GM19240 (cell line): ENCODE data around the gene REEP1.
A peak's percentile ranks its signal among the peaks of the same experiment; 100 is the strongest.
"Not testable (repeated sequence)": the region's sequence is repeated elsewhere in the genome, so short reads cannot be mapped to it uniquely, and the experiment has no call there.

ENCODE experiments used
- DNase-seq: peaks from one replicate; pipeline ENCODE4 v3.0.0; 2011; ENCODE audit warnings: low spot score; ENCODE audit not compliant: insufficient read length

REEP1 gene

DNA sequence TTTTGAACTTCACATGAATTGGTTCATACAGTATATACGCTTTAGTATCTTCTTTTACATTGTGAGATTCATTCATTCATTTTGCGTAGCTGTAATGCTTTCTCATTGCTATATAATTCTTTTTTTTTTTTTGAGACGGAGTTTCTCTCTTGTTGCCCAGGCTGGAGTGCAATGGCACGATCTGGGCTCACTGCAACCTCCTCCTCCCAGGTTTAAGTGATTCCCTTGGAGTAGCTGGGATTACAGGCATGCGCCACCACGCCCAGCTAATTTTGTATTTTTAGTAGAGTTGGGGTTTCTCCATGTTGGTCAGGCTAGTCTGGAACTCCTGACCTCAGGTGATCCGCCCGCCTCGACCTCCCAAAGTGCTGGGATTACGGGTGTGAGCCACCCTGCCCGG, 136.9 kb downstream of the REEP1 start:
- not testable (repeated sequence) for DNase-seq

- no peak for DNase-seq
These were observed 137.6 kb downstream of the REEP1 start for GRCh38 chr2:86199834-86200177.

GRCh38 chr2:86195808-86196387, 141.5 kb downstream of the REEP1 start:
- DNase-seq: no peak

DNA sequence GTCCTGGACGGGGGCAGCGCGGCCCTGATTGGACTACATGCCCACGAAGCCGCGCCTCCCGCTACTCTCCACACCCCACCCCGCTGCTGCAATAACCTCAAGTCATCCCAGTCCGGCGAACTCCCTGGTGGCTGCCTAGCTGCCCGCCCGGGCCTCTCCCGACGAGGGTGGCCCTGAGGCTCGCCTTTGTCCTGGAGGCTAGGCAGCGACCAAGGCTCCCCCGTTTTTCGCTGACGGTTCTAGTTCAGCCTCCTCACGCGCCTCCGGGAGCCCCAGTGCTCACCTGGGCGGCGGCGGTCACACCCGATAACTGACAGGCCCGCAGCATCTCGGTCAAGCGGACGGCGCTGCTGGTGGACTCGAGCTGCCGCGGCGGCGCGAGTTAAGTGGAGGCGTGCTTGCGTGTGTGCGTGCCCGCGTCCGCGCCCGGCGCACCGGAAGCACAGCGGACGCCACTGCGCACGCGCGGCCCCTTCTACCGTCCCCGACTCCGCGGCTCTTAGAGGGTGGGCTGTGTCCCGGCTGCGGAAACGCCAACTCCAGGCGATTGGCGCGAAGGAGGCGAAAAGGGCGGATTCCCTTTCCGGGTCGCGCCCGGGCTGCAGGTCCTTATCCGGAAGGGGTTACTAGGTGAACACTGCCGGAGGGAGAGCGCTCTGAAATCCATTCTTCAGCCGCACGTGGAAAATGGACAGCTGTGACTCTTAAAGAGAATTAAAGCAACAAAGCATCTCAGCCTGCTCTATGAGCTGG, 142.2 kb downstream of the REEP1 start, which contains the start of gene IMMT:
TSS of gene IMMT (minus strand) at position 408 of the 753 bp plus-strand sequence. CDS start at position 328, 80 bp downstream.
- peak; percentile 64 for DNase-seq

GRCh38 chr2:86194751-86195054, 142.7 kb downstream of the REEP1 start:
- no peak for DNase-seq

DNA sequence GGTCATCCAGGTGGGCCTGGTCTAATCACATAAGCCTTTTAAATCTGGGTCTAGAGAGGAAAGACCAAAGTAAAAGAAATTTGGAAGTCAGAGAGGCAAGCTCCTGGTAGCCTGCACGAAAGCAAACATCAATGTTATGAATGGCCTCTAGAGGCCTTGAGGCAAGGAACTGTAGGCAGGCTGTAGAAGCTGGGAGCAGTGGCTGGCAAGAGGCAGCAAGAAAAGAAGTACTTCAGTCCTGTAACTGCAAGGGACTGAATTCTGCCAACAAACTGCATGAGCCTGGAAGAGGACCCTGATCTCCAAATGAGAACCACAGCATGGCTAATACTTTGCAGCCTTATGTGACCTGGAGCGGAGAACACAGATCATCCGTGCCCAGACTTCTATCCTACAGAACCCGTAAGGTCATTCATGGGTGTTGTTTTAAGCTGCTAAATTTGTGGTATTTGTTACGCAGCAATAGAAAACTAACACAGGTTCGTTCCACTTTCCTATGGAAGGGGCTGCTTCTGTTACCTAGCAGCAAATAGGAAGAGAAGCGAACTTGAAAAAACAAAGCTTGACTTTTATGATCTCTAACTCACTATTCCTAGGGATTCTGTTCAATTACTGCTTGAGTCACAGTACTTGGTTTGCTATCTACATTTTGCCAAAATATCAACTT, 143.4 kb downstream of the REEP1 start:
- DNase-seq: no peak

DNA sequence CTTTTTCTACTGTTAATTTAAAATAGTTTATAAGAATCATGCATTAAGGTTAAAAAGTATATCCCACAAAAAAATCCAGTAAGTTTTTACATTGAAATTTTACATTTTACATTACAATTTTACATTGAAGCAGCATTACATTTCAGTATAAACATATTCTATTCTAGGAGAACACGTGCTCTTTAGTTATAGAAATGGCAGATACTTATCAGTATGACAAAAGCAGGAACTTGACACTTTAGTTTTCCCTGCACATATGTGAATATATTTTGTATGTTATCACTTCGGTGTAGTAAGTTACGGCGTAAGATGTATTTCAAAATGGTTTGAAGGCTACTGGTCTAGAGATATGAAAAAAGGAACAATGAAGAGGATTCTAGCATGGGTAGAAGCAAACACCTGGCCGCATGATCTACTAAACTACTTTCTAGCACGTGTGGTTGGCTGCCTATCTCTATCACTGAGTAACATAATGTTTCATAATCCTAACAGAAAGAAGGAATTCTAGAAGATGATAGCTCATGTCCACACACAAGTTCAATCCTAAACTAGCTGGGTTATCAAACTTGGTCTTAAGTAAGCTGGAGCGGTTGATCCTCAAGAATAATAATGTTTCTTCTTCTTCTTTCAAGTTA, 147.5 kb downstream of the REEP1 start:
- DNase-seq: no peak

GRCh38 chr2:86186431-86186830, 151.0 kb downstream of the REEP1 start:
- DNase-seq: no peak

DNA sequence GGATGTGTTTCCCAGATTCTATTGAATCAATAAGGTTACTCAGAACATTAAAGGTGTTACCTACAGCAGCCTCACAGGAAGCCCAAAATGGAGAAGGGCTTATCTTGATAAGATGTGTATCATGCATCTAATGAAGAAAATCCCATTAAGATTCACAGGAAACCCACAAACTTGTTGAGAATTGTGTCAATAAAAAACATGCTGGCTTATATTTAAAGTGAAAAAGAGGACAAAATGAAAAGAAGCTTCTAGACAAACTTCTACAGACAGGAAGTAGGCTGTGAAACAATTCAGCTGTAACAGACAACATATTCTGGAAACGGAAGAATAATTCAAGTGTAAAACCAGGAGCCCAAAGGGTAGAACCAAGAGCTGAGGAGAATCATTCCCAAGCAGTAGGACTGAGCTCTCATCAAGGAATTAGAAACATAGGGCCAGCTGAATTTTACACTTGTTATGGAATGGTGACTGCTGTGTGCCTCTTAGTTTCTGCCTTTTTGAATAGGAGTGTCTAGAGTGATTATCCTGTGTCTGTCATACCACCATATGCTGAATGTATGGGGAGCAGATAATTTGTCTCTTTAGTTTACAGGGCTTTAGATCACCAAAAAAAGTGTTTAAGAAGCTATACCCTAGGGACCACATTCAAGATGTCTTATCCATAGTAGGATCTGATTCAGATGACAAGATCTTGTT, 151.8 kb downstream of the REEP1 start:
- DNase-seq: no peak

GRCh38 chr2:86176597-86176996, 160.8 kb downstream of the REEP1 start:
- no peak for DNase-seq

- DNase-seq: no peak
These were observed 161.6 kb downstream of the REEP1 start for GRCh38 chr2:86175828-86176227.

- DNase-seq: no peak
These were observed 163.0 kb downstream of the REEP1 start for GRCh38 chr2:86174445-86174844.

DNA sequence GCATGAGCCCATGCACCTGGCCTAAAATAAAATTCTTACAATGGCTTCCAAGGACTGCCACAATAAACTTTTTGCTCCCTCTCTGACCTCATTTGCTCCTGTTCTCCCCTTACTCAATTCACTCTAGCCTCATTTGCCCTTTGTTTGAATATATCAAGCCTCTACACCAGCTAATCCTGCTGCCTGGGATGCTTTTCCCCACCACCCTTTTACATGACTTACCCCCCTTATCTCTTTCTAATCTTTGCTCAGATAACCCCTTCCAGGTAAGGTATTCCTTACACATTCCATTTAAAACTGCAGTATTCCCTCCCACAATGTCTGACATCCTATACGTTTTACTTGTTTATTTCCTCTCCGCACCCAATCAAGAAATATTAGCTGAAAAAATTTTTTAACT, 164.8 kb downstream of the REEP1 start:
- DNase-seq: no peak

DNA sequence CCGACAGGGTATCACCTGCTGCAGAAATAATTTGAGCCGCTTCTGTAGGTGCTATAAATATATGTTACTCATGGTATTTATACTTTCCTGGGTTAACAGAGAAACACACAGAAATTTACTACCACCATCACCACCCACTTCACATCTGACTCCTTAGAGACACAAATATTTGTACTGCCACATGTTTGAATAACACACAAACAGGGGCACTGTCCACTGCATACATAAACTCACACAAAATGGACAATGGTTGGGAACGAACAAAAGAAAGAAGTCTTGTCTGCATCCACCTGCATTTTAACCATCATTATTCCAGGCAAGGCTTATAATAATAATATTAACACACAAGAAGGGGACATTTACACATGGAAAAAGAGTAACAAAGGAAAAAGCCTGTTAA, 166.1 kb downstream of the REEP1 start:
- DNase-seq: no peak

- no peak for DNase-seq
These were observed 167.0 kb downstream of the REEP1 start for GRCh38 chr2:86170449-86170848.
